Lower leg skin (tissue), 4 donors: ENCODE data around the gene USB1. TPM values are rescaled to one million over a fixed set of nuclear protein-coding genes. Genes with fewer than 3 reads are reported as not detected.

ENCODE experiments used
- DNase-seq, 2 donors: peaks; one replicate each; pipeline ENCODE4 v3.0.0-alpha.2; 2019; ENCODE audit warnings: low spot score in 2 of 2
- H3K4me3 ChIP-seq: fragments of 200-600 bp; sonication (generic); 2 replicates; pipeline ENCODE4 v1.5.1; 2017; ENCODE audit warnings: mild to moderate bottlenecking, low read depth; ENCODE audit not compliant: poor library complexity, severe bottlenecking
- CTCF ChIP-seq, 3 donors: fragments of 450-650 bp; IDR thresholded peaks; one replicate each; pipeline ENCODE4 v1.5.1; 2016; ENCODE audit warnings: antibody characterized with exemption in 3 of 3, mild to moderate bottlenecking in 3 of 3, moderate library complexity in 2 of 3
- POLR2A ChIP-seq, 2 donors: fragments of 450-650 bp; IDR thresholded peaks; one replicate each; pipeline ENCODE4 v1.6.1; 2016 to 2017; ENCODE audit warnings: antibody characterized with exemption in 2 of 2, mild to moderate bottlenecking in 1 of 2, moderate library complexity in 1 of 2
- WGBS, 2 donors: methylation state at CpG; one replicate each; pipeline ENCODE4 v1.1.5; 2018; 5-methylcytosine and 5-hydroxymethylcytosine counted together
- intact Hi-C: fragments of 100-400 bp; cut with DNase I; formaldehyde crosslinking; loops from one replicate; pipeline ENCODE4 v1.15.0; 2023; ENCODE audit warnings: low total_unique reads
- total RNA-seq, 4 donors: library from RNA; depleted of rRNA; stranded (reverse); fragments of >200 nt; gene quantifications; one replicate each; pipeline ENCODE4 v1.1.0, GENCODE V29; 2016

Gene USB1
- total RNA-seq, 4 donors from 2014 or later, result 13.3 to 34.2 (median 23.3) TPM

GRCh38 chr16:57956924-57957672 lies 44.1 kb upstream of the USB1 start:
- 70 to 75% methylated on average over 8 of the region's 8 CpGs for WGBS, 2 donors
- TF ChIP-seq POLR2A (IDR thresholded peaks at IDR 0.05), result no peak
- TF ChIP-seq CTCF (IDR thresholded peaks at IDR 0.05), result no peak
- intact Hi-C loops, result no loop called here
- no peak for DNase-seq
- no peak overlapping the region for H3K4me3 ChIP-seq

- intact Hi-C loops, result no loop called here
- DNase-seq, result no peak
- no peak overlapping the region for H3K4me3 ChIP-seq
- WGBS, 2 donors, result 80 to 81% methylated on average over 8 of the region's 8 CpGs
- no peak for TF ChIP-seq POLR2A (IDR thresholded peaks at IDR 0.05)
- no peak for TF ChIP-seq CTCF (IDR thresholded peaks at IDR 0.05)
Measured at GRCh38 chr16:57957673-57958392, 43.4 kb upstream of the USB1 start.

GRCh38 chr16:57958544-57958943 lies 42.7 kb upstream of the USB1 start:
- TF ChIP-seq POLR2A (IDR thresholded peaks at IDR 0.05) (no peak), CTCF (IDR thresholded peaks at IDR 0.05) (no peak)
- 31 to 53% methylated on average over 6 of the region's 6 CpGs for WGBS, 2 donors
- no peak for DNase-seq
- intact Hi-C loops, result no loop called here
- no peak overlapping the region for H3K4me3 ChIP-seq

GRCh38 chr16:57959121-57959520 lies 42.1 kb upstream of the USB1 start:
- 81 to 85% methylated on average over 8 of the region's 8 CpGs for WGBS, 2 donors
- intact Hi-C loops, result no loop called here
- no peak for DNase-seq
- no peak for TF ChIP-seq CTCF (IDR thresholded peaks at IDR 0.05)
- no peak for TF ChIP-seq POLR2A (IDR thresholded peaks at IDR 0.05)
- H3K4me3 ChIP-seq, result no peak overlapping the region

- TF ChIP-seq POLR2A (IDR thresholded peaks at IDR 0.05), result no peak
- no peak for TF ChIP-seq CTCF (IDR thresholded peaks at IDR 0.05)
- 80 to 92% methylated on average over 10 to 11 of the region's 11 CpGs for WGBS, 2 donors
Measured at GRCh38 chr16:57959804-57960203, 41.4 kb upstream of the USB1 start.

More at GRCh38 chr16:57959804-57960203, 41.4 kb upstream of the USB1 start:
- no peak for DNase-seq
- no peak overlapping the region for H3K4me3 ChIP-seq
- intact Hi-C loops, result no loop called here
